HTR-8/SVneo (cell line): ENCODE results near the gene CDHR3.

Experiments used
- DNase-seq: peaks from one replicate; pipeline ENCODE4 v3.0.0; 2011; ENCODE audit warnings: low spot score, mixed read lengths; ENCODE audit not compliant: insufficient read length
- FAIRE-seq: peaks from 2 replicates; lab custom pipeline; 2011; peaks lifted over from hg19 to GRCh38; lab: Jason Lieb, UNC

The CDHR3 gene

GRCh38 chr7:106058928-106059324, 95.9 kb downstream of the CDHR3 start:
- DNase-seq (no peak), FAIRE-seq (no peak)

DNA sequence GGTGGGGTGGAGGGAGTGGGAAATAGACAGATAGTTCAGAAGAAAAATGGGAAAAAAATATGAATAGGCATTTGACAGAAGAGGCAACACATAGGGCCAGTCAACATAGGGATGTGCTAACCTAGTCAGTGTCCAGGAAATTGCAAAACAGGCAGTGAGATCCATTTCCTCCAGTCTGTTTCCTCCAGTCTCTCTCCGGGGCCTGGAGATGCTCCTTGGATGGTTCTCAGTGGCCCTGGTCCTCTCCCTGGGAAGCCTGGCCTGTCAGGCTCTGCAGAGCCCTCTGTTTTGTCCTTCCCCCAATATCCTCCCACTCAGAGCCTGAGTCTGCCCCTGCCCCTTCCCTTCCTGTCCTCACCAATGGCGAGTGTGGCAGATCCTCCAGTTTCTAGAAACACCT, 96.5 kb downstream of the CDHR3 start:
- FAIRE-seq, result no peak
- DNase-seq, result no peak

- DNase-seq (no peak), FAIRE-seq (no peak)
Measured at GRCh38 chr7:106060394-106060920, 97.4 kb downstream of the CDHR3 start.

GRCh38 chr7:106061301-106061979, 98.4 kb downstream of the CDHR3 start:
- no peak for FAIRE-seq

GRCh38 chr7:106062006-106062405, 98.9 kb downstream of the CDHR3 start:
- DNase-seq (no peak), FAIRE-seq (no peak)

More at GRCh38 chr7:106061301-106061979, 98.4 kb downstream of the CDHR3 start:
- no peak for DNase-seq

DNA sequence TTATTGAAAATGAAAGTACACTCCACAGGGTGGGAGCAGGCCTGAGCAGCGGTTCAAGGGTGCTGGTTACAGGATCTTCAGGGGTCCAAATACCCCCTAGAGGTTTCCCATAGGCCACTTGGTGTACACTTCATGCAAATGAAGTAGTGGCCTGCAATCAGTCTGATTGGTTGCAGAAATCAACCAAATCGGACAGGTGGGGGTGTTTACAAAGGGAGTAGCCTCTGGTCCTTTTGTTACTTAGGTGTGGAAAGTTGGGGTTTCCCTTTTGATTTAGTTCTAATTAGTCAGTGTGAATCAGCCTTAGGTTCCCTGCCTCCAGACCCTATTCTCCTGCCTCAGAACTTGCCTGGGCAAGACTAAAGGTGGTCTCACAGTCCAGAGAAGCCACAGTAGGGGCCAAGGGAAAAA, 99.5 kb downstream of the CDHR3 start:
- DNase-seq, result no peak
- no peak for FAIRE-seq

- DNase-seq, result no peak
- FAIRE-seq, result no peak
Measured at GRCh38 chr7:106063024-106063423, 100.0 kb downstream of the CDHR3 start.

- no peak for FAIRE-seq
- DNase-seq, result no peak
Measured at GRCh38 chr7:106063692-106064091, 100.6 kb downstream of the CDHR3 start.

DNA sequence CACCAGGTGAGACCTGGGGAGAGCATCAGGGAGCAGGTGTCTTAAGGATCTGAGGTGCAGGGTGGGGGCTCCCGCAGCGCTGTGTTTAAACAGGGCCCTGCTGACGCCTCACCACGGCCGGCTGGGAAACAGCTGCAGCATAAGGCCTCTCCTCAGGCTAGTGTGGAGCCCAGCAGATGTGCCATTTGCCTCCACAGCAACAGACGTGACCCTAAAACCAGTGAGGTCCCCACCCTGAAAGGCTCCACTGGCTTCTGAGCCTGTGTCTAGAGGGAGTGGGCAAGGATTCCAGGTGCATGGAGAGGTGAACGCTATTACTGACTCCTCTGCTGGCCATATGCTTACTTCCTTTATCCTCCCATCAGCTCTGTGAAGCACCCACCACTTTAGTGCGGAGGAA, 101.3 kb downstream of the CDHR3 start:
- no peak for FAIRE-seq
- no peak for DNase-seq

GRCh38 chr7:106064771-106065574, 101.9 kb downstream of the CDHR3 start:
- FAIRE-seq (no peak), DNase-seq (peak; percentile 94)

DNA sequence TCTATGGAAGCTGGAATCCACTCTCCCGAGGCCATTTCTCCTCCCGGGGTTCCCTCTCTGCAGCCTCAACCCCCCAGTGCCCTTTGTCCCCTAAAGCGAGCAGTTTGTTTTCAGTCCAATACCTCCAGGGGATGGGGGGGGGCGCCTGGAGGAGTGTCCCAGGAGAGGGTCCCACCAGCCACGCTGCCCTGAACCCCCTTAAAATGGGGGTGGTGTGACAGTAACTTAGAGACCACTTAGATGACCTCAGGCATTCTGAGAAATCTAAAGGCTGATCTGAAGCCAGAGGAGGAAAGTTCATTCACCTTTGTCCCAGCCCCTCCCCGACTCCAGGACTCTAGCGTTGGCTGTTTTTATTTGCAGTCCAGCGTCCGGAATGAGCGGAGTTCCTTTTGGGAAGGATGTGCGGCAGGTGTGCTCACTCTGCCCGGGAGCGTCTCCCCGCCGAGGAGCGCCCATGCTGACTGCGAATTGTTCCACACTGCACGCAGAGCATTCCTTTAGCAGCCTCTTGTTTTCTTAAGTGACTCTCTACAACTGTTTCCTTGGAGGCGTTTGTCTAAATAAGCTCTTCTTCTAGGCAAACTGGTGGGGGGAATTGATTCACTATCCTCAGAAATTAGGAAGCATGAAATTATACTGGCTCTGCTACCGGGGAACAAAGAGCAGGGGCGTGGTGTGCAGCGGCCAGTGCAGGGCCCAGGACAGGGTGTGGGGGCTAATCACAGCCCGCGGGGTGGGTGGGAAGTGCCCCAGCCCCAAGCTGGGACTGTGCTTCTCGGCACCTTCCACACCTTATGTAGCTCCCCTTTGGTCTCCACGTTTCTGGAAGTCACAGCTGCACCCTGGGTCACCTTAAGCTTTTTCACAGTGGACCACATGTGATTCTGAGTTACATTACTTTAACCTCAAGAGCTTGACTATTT, 102.8 kb downstream of the CDHR3 start:
- no peak for FAIRE-seq

DNA sequence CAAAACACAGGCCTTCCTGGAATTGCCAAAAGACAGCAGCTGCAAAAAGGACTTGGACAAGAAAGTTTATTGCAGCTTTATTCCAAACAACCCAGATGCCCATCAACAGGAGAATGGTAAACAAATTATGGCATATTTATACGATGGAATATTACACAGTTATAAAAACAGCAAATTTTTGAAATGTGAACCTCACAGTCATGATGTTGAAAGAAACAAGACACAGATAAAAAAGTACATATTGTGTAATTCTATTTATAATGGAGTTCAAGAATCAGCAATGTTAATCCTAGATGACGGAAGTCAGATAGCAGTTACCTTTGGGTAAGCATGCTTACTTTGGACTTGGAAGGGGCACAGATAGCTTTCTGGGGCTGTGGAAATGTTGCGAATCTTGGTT, 104.6 kb downstream of the CDHR3 start:
- FAIRE-seq (no peak), DNase-seq (no peak)

More for the DNA sequence above, 102.8 kb downstream of the CDHR3 start:
- no peak for DNase-seq

- DNase-seq, result no peak
- FAIRE-seq, result no peak
Measured at GRCh38 chr7:106068538-106068961, 105.5 kb downstream of the CDHR3 start.

GRCh38 chr7:106068986-106069385, 105.9 kb downstream of the CDHR3 start:
- no peak for DNase-seq
- no peak for FAIRE-seq

GRCh38 chr7:106069471-106070200, 106.6 kb downstream of the CDHR3 start:
- no peak for FAIRE-seq
- DNase-seq, result no peak

GRCh38 chr7:106070201-106070551, 107.1 kb downstream of the CDHR3 start:
- no peak for DNase-seq
- FAIRE-seq, result no peak

DNA sequence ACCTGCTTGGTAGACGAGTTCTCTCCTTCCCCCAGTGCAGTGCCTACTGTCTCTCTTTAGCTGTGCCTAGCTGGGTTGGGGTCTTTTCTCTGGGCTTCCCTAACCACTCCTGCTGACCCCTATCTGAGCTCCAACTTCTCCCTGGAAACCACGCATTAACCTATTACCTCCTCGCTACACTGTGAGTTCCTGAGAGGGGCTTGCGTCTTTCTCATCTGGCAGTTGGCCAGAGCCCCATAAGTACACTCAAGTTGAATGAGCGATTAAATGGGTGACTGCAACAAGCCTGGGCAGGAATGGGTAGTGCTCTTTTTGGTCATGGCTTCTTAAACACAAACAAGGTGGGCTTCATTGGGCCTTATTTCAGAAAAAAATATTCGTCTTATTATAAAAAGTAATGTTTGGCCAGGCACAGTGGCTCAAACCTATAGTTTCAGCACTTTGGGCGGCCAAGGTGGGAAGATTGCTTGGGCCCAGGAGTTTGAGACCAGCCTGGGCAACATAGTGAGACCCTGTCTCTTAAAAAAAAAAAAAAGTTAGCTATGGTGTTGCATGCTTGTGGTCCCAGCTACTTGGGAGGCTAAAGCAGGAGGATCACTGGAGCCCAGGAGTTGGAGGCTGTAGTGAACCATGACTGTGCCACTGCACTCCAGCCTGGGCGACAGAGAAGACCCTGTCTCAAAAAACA, 107.6 kb downstream of the CDHR3 start:
- FAIRE-seq, result no peak
- no peak for DNase-seq

DNA sequence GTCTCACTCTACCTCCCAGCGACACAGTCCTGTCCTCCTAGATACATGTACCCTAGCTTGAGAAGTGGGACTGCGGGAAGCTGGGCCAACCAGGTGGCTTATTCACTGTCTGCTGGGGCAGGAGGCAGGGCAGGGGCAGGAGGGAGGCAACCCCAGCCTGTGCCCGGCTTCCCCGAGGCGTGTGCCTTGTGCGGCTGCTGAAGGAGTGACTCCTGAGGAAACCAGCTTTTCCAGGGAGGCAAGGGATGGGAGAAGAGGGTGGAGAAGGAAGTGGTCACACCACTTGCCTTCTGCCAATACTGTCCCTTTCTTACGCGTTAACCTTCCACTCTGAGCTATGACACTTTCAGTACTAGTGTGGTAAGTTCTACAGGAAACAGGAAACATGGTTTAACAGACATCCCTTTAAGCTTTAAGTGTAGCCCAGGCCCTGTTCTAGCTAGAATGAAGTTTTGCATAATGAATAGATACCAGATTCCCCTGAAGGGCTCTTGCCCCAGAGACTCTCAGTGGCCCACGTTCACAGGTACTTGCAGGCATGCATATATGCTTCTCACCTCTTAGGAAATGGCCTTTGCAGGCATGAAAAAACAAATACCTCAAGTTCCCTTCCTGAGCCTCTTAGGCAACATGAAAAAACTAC, 108.4 kb downstream of the CDHR3 start:
- FAIRE-seq, result no peak
- no peak for DNase-seq
